HCT116 (cell line): Measurements from ENCODE around the gene MSH6. TPM values are rescaled to one million over a fixed set of nuclear protein-coding genes. Genes with fewer than 3 reads are reported as not detected.
A peak's percentile ranks its signal among the peaks of the same experiment; 100 is the strongest.

Experiments
- ATAC-seq: fragments of 200-7000 bp; cut with Tn5 transposase; 2 replicates; pipeline ENCODE4 v1.9.1; 2020; ENCODE audit warnings: mild to moderate bottlenecking, moderate library complexity
- BruUV-seq: library from RNA; stranded (reverse); fragments of 400-500 nt; replicated peaks from 2 replicates; lab custom pipeline; 2021; lab: Mats Ljungman, UMichigan
- CTCF ChIA-PET: fragments of 300-600 bp; sonication (Branson Sonifier 250); formaldehyde crosslinking; loops from one replicate; lab custom pipeline; 2021; ENCODE audit warnings: antibody characterized with exemption; lab: Charles Lee
- POLR2A ChIA-PET: fragments of 300-600, 350-600 bp; sonication (Branson Sonifier 250); formaldehyde crosslinking; loops from one replicate; lab custom pipeline; 2021; ENCODE audit warnings: antibody characterized with exemption; lab: Charles Lee
- RAD21 ChIA-PET, 2 experiments: fragments of 300-600 bp; sonication (Branson Sonifier 250); formaldehyde crosslinking; loops; one replicate each; lab custom pipeline; 2023; ENCODE audit warnings: low total read pairs in 2 of 2; ENCODE audit not compliant: uncharacterized antibody in 2 of 2, unreplicated experiment in 2 of 2, low non-redundant PET in 1 of 2; lab: Charles Lee
- DNase-seq: peaks from one replicate; pipeline ENCODE4 v3.0.0-alpha.2; 2010; ENCODE audit warnings: low read depth, low spot score
- H2AFZ ChIP-seq: fragments of 200-600 bp; shearing (Covaris generic), sonication (generic); 2 replicates; pipeline ENCODE4 v1.6.1; 2017; ENCODE audit warnings: low read depth, mixed run types, mixed read lengths, antibody characterized with exemption, low read length; ENCODE audit not compliant: poor library complexity, severe bottlenecking
- H3K27ac ChIP-seq: 2 replicates; pipeline ENCODE4 v1.5.1; 2012; ENCODE audit warnings: low read depth, low read length
- H3K27me3 ChIP-seq: fragments of 200-600 bp; sonication (generic); 2 replicates; pipeline ENCODE4 v1.6.1; 2016; ENCODE audit warnings: mixed run types, low read length, mixed read lengths; ENCODE audit not compliant: insufficient read depth
- H3K36me3 ChIP-seq, 2 experiments: fragments of 200-500 bp in 1 of 2; fragments of 200-600 bp in 1 of 2; sonication (Bioruptor generic) in 1 of 2; sonication (generic) in 1 of 2; 2 replicates each; pipeline versions ENCODE4 v1.5.1 to v1.6.1; 2014 to 2016; ENCODE audit warnings: low read length in 2 of 2, inconsistent platforms in 1 of 2, mixed read lengths in 1 of 2, mixed run types in 1 of 2; ENCODE audit not compliant: insufficient read depth in 2 of 2, control insufficient read depth in 1 of 2
- H3K4me1 ChIP-seq, 2 experiments: fragments of 200-600 bp in 1 of 2; sonication (generic) in 1 of 2; 2 replicates each; pipeline versions ENCODE4 v1.5.1 to v1.6.1; 2012 to 2017; ENCODE audit warnings: low read length in 2 of 2, inconsistent platforms in 1 of 2, mild to moderate bottlenecking in 1 of 2, mixed read lengths in 1 of 2, mixed run types in 1 of 2, moderate library complexity in 1 of 2; ENCODE audit not compliant: insufficient read depth in 2 of 2, control insufficient read depth in 1 of 2
- H3K4me2 ChIP-seq: fragments of 200-600 bp; sonication (generic); 2 replicates; pipeline ENCODE4 v1.6.1; 2017; ENCODE audit warnings: mixed run types, low read length, mixed read lengths
- H3K4me3 ChIP-seq, 2 experiments: fragments of 200-600 bp in 1 of 2; sonication (generic) in 1 of 2; replicated peaks in 1 of 2; 2 replicates each; pipeline ENCODE4 v1.5.1; 2011 to 2016; ENCODE audit warnings: low read length in 2 of 2, control low read depth in 1 of 2, low read depth in 1 of 2, mild to moderate bottlenecking in 1 of 2, mixed read lengths in 1 of 2, mixed run types in 1 of 2
- H3K79me2 ChIP-seq: fragments of 200-600 bp; sonication (generic); 2 replicates; pipeline ENCODE4 v1.6.1; 2017; ENCODE audit warnings: mild to moderate bottlenecking, mixed run types, low read length, moderate library complexity, mixed read lengths; ENCODE audit not compliant: insufficient read depth
- H3K9ac ChIP-seq: fragments of 200-600 bp; sonication (generic); 2 replicates; pipeline ENCODE4 v1.6.1; 2016; ENCODE audit warnings: low read length, mixed read lengths
- H3K9me2 ChIP-seq: fragments of 200-600 bp; sonication (generic), shearing (Covaris generic); 2 replicates; pipeline ENCODE4 v1.6.1; 2017; ENCODE audit warnings: mixed run types, mild to moderate bottlenecking, moderate library complexity; ENCODE audit not compliant: insufficient read depth
- H3K9me3 ChIP-seq, 2 experiments: fragments of 200-500 bp in 1 of 2; fragments of 200-600 bp in 1 of 2; sonication (Bioruptor generic) in 1 of 2; sonication (generic) in 1 of 2; 2 replicates each; pipeline ENCODE4 v1.6.1; 2014 to 2017; ENCODE audit warnings: low read length in 2 of 2, mixed read lengths in 2 of 2, inconsistent platforms in 1 of 2, low read depth in 1 of 2, mild to moderate bottlenecking in 1 of 2, mixed run types in 1 of 2, moderate library complexity in 1 of 2; ENCODE audit not compliant: control insufficient read depth in 1 of 2, insufficient read depth in 1 of 2
- H4K20me1 ChIP-seq: fragments of 200-600 bp; sonication (generic), shearing (Covaris generic); 2 replicates; pipeline ENCODE4 v1.6.1; 2017; ENCODE audit warnings: mixed run types, mild to moderate bottlenecking, moderate library complexity; ENCODE audit not compliant: insufficient read depth
- CBX3 ChIP-seq: IDR thresholded peaks from 2 replicates; pipeline ENCODE4 v1.6.1; 2012; ENCODE audit warnings: low read depth
- CEBPB ChIP-seq: IDR thresholded peaks from 2 replicates; pipeline ENCODE4 v1.6.1; 2012; ENCODE audit warnings: low read depth
- EGR1 ChIP-seq: IDR thresholded peaks from 2 replicates; pipeline ENCODE4 v1.6.1; 2012; ENCODE audit warnings: low read depth
- ELF1 ChIP-seq: IDR thresholded peaks from 2 replicates; pipeline ENCODE4 v1.6.1; 2012; ENCODE audit warnings: low read depth, borderline replicate concordance
- EZH2 ChIP-seq: fragments of 200-600 bp; sonication (generic); IDR thresholded peaks from 2 replicates; pipeline ENCODE4 v1.6.1; 2017; ENCODE audit warnings: antibody characterized with exemption, mixed run types
- JUND ChIP-seq: IDR thresholded peaks from 2 replicates; pipeline ENCODE4 v1.6.1; 2012
- POLR2AphosphoS5 ChIP-seq: IDR thresholded peaks from 2 replicates; pipeline ENCODE4 v1.6.1; 2011; ENCODE audit warnings: mild to moderate bottlenecking, low read depth, low read length, moderate library complexity
- RAD21 ChIP-seq: IDR thresholded peaks from 2 replicates; pipeline ENCODE4 v1.6.1; 2012; ENCODE audit warnings: low read depth, mild to moderate bottlenecking
- SP1 ChIP-seq: IDR thresholded peaks from 2 replicates; pipeline ENCODE4 v1.6.1; 2012; ENCODE audit warnings: low read depth
- SRF ChIP-seq: IDR thresholded peaks from 2 replicates; pipeline ENCODE4 v1.6.1; 2012; ENCODE audit warnings: low read depth
- TCF7L2 ChIP-seq: IDR thresholded peaks from 2 replicates; pipeline ENCODE4 v1.7.0; 2011; ENCODE audit warnings: borderline replicate concordance, inconsistent platforms; ENCODE audit not compliant: insufficient read depth, insufficient read length; ENCODE audit errors: extremely low read depth
- YY1 ChIP-seq: IDR thresholded peaks from 2 replicates; pipeline ENCODE4 v1.6.1; 2011; ENCODE audit warnings: low read length, low read depth, moderate library complexity, mild to moderate bottlenecking; ENCODE audit not compliant: insufficient replicate concordance; ENCODE audit errors: extremely low read depth
- ZFX ChIP-seq: fragments of 450-650 bp; IDR thresholded peaks from 2 replicates; pipeline ENCODE4 v1.6.1; 2017
- ZNF274 ChIP-seq: fragments of 200-500 bp; sonication (Bioruptor generic); IDR thresholded peaks from 2 replicates; pipeline ENCODE4 v1.6.1; 2014; ENCODE audit warnings: mild to moderate bottlenecking, low read depth, low read length, inconsistent platforms
- intact Hi-C: fragments of 100-400 bp; cut with micrococcal nuclease; formaldehyde crosslinking; loops from 2 replicates; pipeline ENCODE4 v1.10.0; 2022
- total RNA-seq: library from RNA; stranded (reverse); gene quantifications from one replicate; pipeline ENCODE4 v1.2.1, GENCODE V29; 2021; ENCODE audit not compliant: unreplicated experiment
- TF ChIP-seq, protein P1 (sequence below), 3 experiments: fragments of 200-600 bp in 1 of 3; sonication (generic) in 1 of 3; IDR thresholded peaks in 2 of 3; conservative IDR thresholded peaks in 1 of 3; 2 replicates each; pipeline ENCODE4 v1.5.1; 2012 to 2017; ENCODE audit warnings: low read depth in 2 of 3, low read length in 2 of 3, antibody characterized with exemption in 1 of 3, borderline replicate concordance in 1 of 3, control low read depth in 1 of 3, mild to moderate bottlenecking in 1 of 3, mixed read lengths in 1 of 3, mixed run types in 1 of 3, moderate library complexity in 1 of 3; ENCODE audit not compliant: insufficient read depth in 1 of 3
- TF ChIP-seq, protein P2 (sequence below): IDR thresholded peaks from 2 replicates; pipeline ENCODE4 v1.6.1; 2012; ENCODE audit warnings: low read depth
- TF ChIP-seq, protein P3 (sequence below): IDR thresholded peaks from 2 replicates; pipeline ENCODE4 v1.6.1; 2011; ENCODE audit warnings: mild to moderate bottlenecking, low read length, moderate library complexity; ENCODE audit not compliant: insufficient replicate concordance; ENCODE audit errors: extremely low read depth
- TF ChIP-seq, protein P4 (sequence below): IDR thresholded peaks from 2 replicates; pipeline ENCODE4 v1.6.1; 2012
- TF ChIP-seq, protein P5 (sequence below): IDR thresholded peaks from 2 replicates; pipeline ENCODE4 v1.6.1; 2012

The MSH6 gene
- total RNA-seq, 1 experiment from 2014 or later: 71.2 TPM

DNA sequence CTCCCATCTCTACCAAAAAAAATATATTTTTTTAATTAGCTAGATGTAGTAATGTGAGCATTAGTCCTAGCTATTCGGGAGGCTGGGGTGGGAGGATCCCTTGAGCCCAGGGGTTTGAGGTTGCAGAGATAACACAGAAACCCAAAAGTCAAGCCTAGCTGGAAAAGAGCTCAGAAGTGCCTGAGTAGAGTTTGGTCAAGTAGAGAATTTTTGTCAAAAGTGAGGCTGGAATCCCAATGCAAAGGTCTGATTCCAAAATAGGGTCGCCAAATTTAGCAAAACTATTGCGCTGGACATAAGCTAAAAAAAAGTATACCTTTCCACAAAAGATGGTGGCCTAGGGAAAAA, 15.5 kb upstream of the MSH6 start:
- H4K20me1 ChIP-seq: no peaks in the 10 kb centered on the region
- TF ChIP-seq ZFX (no peak), ZNF274 (no peak), TCF7L2 (no peak), CEBPB (no peak), SP1 (no peak), SRF (no peak), CBX3 (no peak), JUND (no peak), RAD21 (no peak), EZH2 (no peak), EGR1 (no peak), POLR2AphosphoS5 (no peak), ELF1 (no peak), YY1 (no peak)
- TF ChIP-seq, protein P1, sequence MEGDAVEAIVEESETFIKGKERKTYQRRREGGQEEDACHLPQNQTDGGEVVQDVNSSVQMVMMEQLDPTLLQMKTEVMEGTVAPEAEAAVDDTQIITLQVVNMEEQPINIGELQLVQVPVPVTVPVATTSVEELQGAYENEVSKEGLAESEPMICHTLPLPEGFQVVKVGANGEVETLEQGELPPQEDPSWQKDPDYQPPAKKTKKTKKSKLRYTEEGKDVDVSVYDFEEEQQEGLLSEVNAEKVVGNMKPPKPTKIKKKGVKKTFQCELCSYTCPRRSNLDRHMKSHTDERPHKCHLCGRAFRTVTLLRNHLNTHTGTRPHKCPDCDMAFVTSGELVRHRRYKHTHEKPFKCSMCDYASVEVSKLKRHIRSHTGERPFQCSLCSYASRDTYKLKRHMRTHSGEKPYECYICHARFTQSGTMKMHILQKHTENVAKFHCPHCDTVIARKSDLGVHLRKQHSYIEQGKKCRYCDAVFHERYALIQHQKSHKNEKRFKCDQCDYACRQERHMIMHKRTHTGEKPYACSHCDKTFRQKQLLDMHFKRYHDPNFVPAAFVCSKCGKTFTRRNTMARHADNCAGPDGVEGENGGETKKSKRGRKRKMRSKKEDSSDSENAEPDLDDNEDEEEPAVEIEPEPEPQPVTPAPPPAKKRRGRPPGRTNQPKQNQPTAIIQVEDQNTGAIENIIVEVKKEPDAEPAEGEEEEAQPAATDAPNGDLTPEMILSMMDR (IDR thresholded peaks at IDR 0.05 in 2 of 3, conservative IDR thresholded peaks at IDR 0.05 in 1 of 3; ENCODE audit: borderline replicate concordance in 1 of 3, insufficient read depth in 1 of 3, low read depth in 2 of 3, low read length in 2 of 3): no peak
- TF ChIP-seq, protein P2, sequence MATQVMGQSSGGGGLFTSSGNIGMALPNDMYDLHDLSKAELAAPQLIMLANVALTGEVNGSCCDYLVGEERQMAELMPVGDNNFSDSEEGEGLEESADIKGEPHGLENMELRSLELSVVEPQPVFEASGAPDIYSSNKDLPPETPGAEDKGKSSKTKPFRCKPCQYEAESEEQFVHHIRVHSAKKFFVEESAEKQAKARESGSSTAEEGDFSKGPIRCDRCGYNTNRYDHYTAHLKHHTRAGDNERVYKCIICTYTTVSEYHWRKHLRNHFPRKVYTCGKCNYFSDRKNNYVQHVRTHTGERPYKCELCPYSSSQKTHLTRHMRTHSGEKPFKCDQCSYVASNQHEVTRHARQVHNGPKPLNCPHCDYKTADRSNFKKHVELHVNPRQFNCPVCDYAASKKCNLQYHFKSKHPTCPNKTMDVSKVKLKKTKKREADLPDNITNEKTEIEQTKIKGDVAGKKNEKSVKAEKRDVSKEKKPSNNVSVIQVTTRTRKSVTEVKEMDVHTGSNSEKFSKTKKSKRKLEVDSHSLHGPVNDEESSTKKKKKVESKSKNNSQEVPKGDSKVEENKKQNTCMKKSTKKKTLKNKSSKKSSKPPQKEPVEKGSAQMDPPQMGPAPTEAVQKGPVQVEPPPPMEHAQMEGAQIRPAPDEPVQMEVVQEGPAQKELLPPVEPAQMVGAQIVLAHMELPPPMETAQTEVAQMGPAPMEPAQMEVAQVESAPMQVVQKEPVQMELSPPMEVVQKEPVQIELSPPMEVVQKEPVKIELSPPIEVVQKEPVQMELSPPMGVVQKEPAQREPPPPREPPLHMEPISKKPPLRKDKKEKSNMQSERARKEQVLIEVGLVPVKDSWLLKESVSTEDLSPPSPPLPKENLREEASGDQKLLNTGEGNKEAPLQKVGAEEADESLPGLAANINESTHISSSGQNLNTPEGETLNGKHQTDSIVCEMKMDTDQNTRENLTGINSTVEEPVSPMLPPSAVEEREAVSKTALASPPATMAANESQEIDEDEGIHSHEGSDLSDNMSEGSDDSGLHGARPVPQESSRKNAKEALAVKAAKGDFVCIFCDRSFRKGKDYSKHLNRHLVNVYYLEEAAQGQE: no peak
- TF ChIP-seq, protein P3, sequence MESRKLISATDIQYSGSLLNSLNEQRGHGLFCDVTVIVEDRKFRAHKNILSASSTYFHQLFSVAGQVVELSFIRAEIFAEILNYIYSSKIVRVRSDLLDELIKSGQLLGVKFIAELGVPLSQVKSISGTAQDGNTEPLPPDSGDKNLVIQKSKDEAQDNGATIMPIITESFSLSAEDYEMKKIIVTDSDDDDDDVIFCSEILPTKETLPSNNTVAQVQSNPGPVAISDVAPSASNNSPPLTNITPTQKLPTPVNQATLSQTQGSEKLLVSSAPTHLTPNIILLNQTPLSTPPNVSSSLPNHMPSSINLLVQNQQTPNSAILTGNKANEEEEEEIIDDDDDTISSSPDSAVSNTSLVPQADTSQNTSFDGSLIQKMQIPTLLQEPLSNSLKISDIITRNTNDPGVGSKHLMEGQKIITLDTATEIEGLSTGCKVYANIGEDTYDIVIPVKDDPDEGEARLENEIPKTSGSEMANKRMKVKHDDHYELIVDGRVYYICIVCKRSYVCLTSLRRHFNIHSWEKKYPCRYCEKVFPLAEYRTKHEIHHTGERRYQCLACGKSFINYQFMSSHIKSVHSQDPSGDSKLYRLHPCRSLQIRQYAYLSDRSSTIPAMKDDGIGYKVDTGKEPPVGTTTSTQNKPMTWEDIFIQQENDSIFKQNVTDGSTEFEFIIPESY: no peak
- TF ChIP-seq, protein P4, sequence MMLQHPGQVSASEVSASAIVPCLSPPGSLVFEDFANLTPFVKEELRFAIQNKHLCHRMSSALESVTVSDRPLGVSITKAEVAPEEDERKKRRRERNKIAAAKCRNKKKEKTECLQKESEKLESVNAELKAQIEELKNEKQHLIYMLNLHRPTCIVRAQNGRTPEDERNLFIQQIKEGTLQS: no peak
- TF ChIP-seq, protein P5, sequence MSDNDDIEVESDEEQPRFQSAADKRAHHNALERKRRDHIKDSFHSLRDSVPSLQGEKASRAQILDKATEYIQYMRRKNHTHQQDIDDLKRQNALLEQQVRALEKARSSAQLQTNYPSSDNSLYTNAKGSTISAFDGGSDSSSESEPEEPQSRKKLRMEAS: no peak
- DNase-seq (no peak), ATAC-seq (no peak)
- H3K36me3 ChIP-seq: no peaks in the 10 kb centered on the region
- H3K4me3 ChIP-seq: no peak overlapping the region
- H3K27me3 ChIP-seq: no peaks in the 10 kb centered on the region
- ChIA-PET CTCF (interaction anchor here (0.6 to 3.3 kb wide), 26 partner anchors 9 to 698 kb away, joined by 3 to 64 read pairs (median 4); partner anchors contain the start of gene MSH6), POLR2A (interaction anchor here (0.6 to 1.0 kb wide), 3 partner anchors 49 to 432 kb away, joined by 3 to 4 read pairs (median 4); no protein-coding TSS in a partner anchor), RAD21 (interaction anchor here (0.8 to 1.8 kb wide), 6 partner anchors 330 to 433 kb away, joined by 3 to 10 read pairs (median 6); no protein-coding TSS in a partner anchor)
- peak overlapping the region; percentile 82 for H2AFZ ChIP-seq
- no peaks in the 10 kb centered on the region for H3K79me2 ChIP-seq
- H3K9me2 ChIP-seq: no peaks in the 10 kb centered on the region
- peaks cover 3 to 16% of the 10 kb centered on the region in 2 experiments; a peak in 2 of 4 replicates for H3K4me1 ChIP-seq
- H3K9me3 ChIP-seq: peaks cover 0 to 7% of the 10 kb centered on the region in 2 experiments; a peak in 1 of 4 replicates
- no peak overlapping the region for H3K9ac ChIP-seq
- H3K27ac ChIP-seq: no peak overlapping the region
- intact Hi-C loops: loop anchor here (1.0 kb wide), 1 partner anchor 330 kb away; no protein-coding TSS in a partner anchor
- H3K4me2 ChIP-seq: peak overlapping the region; percentile 51
- no TSS peak for BruUV-seq
